NB4 (cell line): ENCODE measurements around the gene DOCK7.

Source experiments
- MYC ChIP-seq: IDR thresholded peaks from 2 replicates; pipeline ENCODE4 v1.6.1; 2011; ENCODE audit warnings: low read depth, low read length
- POLR2A ChIP-seq: IDR thresholded peaks from 2 replicates; pipeline ENCODE4 v1.6.1; 2011; ENCODE audit warnings: mild to moderate bottlenecking; ENCODE audit not compliant: insufficient read length; ENCODE audit errors: extremely low read depth
- TF ChIP-seq, protein P1 (sequence below): IDR thresholded peaks from one replicate; pipeline ENCODE4 v1.5.1; 2012; ENCODE audit warnings: low read depth, low read length
- TF ChIP-seq, protein P2 (sequence below): IDR thresholded peaks from 2 replicates; pipeline ENCODE4 v1.6.1; 2011; ENCODE audit warnings: low read depth, low read length

DNA sequence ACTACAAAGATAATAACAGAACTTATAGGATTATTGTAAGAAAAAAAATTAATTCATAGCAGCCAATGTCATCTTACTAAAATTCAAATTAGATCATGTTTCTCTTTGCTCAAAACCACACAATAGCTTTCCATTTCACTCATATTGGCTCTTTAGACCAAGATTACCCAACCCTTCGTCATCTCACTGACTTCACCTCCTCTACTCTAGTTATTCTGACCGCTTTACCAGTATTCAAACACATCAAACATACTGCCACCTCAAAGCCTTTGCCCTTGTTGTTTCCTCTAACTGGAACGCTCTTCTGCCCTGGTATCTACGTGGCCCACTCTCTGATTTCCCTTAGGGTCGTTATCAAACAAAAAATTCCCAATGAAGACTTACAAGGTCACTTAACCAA, 89.1 kb downstream of the DOCK7 start:
- TF ChIP-seq, protein P1, sequence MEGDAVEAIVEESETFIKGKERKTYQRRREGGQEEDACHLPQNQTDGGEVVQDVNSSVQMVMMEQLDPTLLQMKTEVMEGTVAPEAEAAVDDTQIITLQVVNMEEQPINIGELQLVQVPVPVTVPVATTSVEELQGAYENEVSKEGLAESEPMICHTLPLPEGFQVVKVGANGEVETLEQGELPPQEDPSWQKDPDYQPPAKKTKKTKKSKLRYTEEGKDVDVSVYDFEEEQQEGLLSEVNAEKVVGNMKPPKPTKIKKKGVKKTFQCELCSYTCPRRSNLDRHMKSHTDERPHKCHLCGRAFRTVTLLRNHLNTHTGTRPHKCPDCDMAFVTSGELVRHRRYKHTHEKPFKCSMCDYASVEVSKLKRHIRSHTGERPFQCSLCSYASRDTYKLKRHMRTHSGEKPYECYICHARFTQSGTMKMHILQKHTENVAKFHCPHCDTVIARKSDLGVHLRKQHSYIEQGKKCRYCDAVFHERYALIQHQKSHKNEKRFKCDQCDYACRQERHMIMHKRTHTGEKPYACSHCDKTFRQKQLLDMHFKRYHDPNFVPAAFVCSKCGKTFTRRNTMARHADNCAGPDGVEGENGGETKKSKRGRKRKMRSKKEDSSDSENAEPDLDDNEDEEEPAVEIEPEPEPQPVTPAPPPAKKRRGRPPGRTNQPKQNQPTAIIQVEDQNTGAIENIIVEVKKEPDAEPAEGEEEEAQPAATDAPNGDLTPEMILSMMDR, result no peak
- TF ChIP-seq POLR2A (no peak), MYC (no peak)
- TF ChIP-seq, protein P2, sequence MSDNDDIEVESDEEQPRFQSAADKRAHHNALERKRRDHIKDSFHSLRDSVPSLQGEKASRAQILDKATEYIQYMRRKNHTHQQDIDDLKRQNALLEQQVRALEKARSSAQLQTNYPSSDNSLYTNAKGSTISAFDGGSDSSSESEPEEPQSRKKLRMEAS, result no peak
